GM19023 (cell line): ENCODE results near the gene CLHC1.
"Not testable (repeated sequence)": the region's sequence is repeated elsewhere in the genome, so short reads cannot be mapped to it uniquely, and the experiment has no call there.

Experiments used
- ATAC-seq: cut with Tn5 transposase; IDR thresholded peaks from one replicate; pipeline ENCODE4 v1.9.1; 2021; ENCODE audit warnings: mild to moderate bottlenecking, moderate library complexity; ENCODE audit not compliant: unreplicated experiment

Gene CLHC1

GRCh38 chr2:55137024-55137958, 94.8 kb downstream of the CLHC1 start:
- no peak for ATAC-seq

- ATAC-seq = no peak
Observed at GRCh38 chr2:55136138-55136541, 96.0 kb downstream of the CLHC1 start.

GRCh38 chr2:55135491-55135890, 96.6 kb downstream of the CLHC1 start:
- no peak for ATAC-seq

- no peak for ATAC-seq
Observed at GRCh38 chr2:55134316-55134706, 97.8 kb downstream of the CLHC1 start.

GRCh38 chr2:55133467-55134315, 98.4 kb downstream of the CLHC1 start:
- ATAC-seq = peak; percentile 69

GRCh38 chr2:55130849-55131248, 101.2 kb downstream of the CLHC1 start:
- ATAC-seq = no peak

- not testable (repeated sequence) for ATAC-seq
Observed at GRCh38 chr2:55126643-55127042, 105.5 kb downstream of the CLHC1 start.
